GM18951 (cell line): ENCODE data around the gene KLK3.

Source experiments
- POLR2A ChIP-seq: IDR thresholded peaks from 4 replicates; pipeline ENCODE4 v1.6.1; 2011; ENCODE audit warnings: mild to moderate bottlenecking; ENCODE audit not compliant: insufficient read length, insufficient read depth; ENCODE audit errors: extremely low read depth
- in situ Hi-C: fragments of 300-500 bp; cut with MboI; formaldehyde crosslinking; loops from one replicate; pipeline ENCODE4 v1.12.0; 2022; ENCODE audit warnings: low sequenced_read_pairs, mixed read lengths, inconsistent platforms; ENCODE audit not compliant: unreplicated experiment

The KLK3 gene

DNA sequence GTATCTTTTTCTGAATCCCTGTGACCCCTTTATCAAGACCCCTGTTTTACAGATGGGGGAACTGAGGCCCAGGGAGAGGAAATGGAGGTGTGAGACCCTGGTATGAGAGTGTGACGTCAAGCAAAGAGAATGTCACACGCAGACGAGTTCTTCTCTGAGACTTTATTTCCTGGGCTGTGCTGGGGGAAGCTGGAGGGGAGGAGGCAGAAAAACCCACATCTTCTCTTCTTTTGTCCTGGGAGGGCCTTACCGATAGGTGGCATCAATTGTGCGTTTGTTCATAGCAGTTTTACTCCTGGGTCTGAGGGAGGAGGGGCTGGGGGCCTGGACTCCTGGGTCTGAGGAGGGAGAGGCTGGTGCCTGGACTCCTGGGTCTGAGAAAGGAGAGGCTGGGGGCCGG, 16.5 kb upstream of the KLK3 start:
- TF ChIP-seq POLR2A = no peak
- in situ Hi-C loops = no loop called here

DNA sequence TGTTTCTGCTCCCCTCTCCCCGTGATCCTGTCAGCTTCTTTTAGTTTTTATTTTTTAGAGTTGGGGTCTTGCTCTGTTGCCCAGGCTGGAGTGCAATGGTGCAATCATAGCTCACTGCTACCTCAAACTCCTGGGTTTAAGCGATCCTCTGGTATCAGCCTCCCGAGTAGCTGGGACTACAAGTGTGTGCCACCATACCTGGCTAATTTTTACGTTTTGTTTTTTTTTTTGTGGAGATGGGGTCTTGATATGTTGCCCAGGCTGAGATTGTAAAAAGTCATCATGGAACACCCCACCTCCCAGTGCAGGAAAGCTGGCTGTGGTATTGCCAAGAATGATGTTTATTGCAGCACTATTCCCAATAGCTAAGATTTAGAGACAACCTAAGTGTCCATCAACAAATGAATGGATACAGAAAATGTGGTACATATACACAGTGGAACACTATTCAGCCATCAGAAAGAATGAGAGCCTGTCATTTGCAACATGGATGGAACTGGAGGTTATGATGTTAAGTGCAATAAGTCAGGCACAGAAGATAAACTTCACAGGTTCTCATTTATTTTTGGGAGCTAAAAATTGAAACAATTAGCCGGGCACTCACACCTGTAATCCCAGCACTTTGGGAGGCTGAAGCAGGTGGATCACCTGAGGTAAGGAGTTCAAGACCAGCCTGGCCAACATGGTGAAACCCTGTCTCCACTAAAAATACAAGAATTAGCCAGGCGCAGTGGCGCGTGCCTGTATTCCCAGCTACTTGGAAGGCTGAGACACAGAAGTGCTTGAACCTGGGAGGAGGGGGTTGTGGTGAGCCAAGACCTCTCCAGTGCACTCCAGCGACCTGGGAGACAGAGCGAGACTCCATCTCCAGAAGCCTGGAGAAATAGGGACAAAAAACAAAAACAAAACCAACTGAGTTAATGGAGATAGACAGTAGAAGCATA, 14.7 kb upstream of the KLK3 start:
- in situ Hi-C loops = no loop called here
- no peak for TF ChIP-seq POLR2A

DNA sequence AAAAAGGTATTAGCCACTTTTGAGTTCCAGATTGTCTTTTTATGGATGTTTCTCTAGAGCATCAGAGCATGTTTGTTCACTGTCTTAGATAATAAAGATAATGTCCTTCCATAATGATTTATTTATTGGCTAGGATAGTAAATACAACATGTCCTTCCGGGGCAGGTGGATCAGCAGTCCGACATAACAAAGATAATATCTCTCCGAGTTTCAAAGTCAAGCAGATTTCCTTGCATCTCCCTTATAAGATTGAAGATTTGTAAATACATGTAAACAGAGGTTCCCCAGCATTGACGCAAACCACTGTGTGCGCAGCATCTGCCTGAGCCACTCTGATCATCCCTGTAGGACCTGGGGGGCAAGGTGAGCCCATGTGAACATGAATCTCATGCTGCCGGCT, 12.6 kb upstream of the KLK3 start:
- TF ChIP-seq POLR2A = no peak
- in situ Hi-C loops = no loop called here

DNA sequence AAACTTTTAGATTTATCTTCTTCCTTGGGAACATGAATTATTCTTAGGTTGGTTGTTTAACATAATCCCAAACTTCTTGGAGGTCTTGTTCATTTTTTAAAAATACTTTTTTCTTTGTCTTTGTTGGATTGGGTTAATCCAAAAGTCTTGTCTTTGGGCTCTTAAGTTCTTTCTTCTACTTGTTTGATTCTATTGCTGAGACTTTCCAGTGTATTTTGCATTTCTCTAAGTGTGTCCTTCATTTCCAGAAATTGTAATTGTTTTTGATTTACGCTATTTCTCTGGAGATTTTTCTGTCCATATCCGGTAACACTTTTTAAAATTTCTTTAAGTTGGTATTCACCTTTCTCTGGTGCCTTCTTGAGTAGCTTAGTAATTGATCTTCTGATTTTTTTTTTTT, 11.5 kb upstream of the KLK3 start:
- in situ Hi-C loops = no loop called here
- no peak for TF ChIP-seq POLR2A

DNA sequence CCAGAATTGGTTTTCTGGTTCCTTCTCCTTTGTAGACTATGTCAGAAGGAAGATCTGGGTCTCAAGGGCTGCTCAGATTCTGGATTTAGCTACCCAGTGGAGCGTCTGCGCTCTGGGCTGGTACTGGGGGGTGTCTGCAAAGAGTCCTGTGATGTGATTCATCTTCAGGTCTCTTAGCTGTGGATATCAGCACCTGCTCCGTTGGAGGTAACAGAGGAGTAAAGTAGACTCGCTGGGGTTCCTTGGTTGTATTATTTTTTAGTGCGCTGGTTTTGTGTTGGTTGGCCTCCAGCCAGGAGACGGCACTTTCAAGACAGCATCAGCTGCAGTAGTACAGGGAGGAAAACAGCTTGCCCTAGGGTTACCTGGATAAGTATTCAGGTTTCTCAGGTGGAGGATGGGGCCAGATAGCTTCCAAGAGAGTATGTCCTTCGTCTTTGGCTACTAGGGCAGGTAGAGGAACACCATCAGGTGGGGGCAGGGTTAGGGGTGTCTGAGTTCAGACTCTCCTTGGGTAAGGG, 11.0 kb upstream of the KLK3 start:
- TF ChIP-seq POLR2A = no peak
- in situ Hi-C loops = no loop called here

DNA sequence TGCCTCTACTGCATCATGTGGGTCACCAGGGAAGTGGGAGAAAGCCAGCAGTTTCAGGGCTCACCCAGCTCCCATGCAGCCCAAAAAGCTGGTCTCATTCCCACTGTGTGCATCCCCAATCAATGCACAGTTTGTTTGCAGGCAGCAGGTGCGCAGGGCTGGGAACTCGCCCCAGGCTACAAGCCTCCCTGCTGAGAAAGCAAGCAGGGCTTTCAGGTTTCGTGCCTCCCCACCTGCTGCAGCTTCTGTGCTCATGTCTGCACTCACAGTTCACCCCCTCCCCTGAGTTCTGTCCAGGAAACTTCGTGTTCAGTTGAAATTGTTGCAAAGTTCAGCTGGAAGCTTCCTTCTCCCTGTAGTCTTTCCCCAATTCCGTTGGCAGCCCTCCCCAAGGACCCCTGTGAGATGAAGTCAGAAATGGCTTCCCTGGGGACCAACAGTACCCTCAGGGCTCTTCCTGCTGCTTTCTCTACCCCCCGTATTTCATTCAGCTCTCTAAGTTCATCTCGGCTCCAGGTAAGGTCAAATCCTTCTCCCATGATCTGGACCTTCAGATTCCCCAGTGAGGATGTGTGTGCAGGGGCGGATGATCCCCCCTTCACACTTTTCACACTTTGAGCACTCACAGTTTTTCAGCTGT, 10.3 kb upstream of the KLK3 start:
- in situ Hi-C loops = no loop called here
- TF ChIP-seq POLR2A = no peak

DNA sequence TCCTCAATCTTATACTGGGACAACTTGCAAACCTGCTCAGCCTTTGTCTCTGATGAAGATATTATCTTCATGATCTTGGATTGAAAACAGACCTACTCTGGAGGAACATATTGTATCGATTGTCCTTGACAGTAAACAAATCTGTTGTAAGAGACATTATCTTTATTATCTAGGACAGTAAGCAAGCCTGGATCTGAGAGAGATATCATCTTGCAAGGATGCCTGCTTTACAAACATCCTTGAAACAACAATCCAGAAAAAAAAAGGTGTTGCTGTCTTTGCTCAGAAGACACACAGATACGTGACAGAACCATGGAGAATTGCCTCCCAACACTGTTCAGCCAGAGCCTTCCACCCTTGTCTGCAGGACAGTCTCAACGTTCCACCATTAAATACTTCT, 4.0 kb upstream of the KLK3 start:
- in situ Hi-C loops = no loop called here
- no peak for TF ChIP-seq POLR2A

DNA sequence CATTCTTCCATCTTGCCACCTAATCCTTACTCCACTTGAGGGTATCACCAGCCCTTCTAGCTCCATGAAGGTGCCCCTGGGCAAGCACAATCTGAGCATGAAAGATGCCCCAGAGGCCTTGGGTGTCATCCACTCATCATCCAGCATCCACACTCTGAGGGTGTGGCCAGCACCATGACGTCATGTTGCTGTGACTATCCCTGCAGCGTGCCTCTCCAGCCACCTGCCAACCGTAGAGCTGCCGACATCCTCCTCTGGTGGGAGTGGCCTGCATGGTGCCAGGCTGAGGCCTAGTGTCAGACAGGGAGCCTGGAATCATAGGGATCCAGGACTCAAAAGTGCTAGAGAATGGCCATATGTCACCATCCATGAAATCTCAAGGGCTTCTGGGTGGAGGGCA, 3.1 kb upstream of the KLK3 start:
- TF ChIP-seq POLR2A = no peak
- in situ Hi-C loops = no loop called here

DNA sequence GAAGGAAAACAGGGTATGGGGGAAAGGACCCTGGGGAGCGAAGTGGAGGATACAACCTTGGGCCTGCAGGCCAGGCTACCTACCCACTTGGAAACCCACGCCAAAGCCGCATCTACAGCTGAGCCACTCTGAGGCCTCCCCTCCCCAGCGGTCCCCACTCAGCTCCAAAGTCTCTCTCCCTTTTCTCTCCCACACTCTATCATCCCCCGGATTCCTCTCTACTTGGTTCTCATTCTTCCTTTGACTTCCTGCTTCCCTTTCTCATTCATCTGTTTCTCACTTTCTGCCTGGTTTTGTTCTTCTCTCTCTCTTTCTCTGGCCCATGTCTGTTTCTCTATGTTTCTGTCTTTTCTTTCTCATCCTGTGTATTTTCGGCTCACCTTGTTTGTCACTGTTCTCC, 2.7 kb downstream of the KLK3 start:
- TF ChIP-seq POLR2A = no peak
- in situ Hi-C loops = no loop called here

DNA sequence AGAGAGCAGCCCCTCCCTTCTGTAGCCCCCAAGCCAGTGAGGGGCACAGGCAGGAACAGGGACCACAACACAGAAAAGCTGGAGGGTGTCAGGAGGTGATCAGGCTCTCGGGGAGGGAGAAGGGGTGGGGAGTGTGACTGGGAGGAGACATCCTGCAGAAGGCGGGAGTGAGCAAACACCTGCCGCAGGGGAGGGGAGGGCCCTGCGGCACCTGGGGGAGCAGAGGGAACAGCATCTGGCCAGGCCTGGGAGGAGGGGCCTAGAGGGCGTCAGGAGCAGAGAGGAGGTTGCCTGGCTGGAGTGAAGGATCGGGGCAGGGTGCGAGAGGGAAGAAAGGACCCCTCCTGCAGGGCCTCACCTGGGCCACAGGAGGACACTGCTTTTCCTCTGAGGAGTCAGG, 4.2 kb downstream of the KLK3 start:
- in situ Hi-C loops = no loop called here
- no peak for TF ChIP-seq POLR2A

DNA sequence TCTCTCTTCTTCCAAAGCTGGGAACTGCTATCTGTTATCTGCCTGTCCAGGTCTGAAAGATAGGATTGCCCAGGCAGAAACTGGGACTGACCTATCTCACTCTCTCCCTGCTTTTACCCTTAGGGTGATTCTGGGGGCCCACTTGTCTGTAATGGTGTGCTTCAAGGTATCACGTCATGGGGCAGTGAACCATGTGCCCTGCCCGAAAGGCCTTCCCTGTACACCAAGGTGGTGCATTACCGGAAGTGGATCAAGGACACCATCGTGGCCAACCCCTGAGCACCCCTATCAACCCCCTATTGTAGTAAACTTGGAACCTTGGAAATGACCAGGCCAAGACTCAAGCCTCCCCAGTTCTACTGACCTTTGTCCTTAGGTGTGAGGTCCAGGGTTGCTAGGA, 5.1 kb downstream of the KLK3 start:
- in situ Hi-C loops = no loop called here
- no peak for TF ChIP-seq POLR2A

DNA sequence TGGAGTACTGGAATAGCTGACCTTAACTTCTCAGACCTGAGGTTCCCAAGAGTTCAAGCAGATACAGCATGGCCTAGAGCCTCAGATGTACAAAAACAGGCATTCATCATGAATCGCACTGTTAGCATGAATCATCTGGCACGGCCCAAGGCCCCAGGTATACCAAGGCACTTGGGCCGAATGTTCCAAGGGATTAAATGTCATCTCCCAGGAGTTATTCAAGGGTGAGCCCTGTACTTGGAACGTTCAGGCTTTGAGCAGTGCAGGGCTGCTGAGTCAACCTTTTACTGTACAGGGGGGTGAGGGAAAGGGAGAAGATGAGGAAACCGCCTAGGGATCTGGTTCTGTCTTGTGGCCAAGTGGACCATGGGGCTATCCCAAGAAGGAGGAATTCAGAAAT, 6.3 kb downstream of the KLK3 start:
- in situ Hi-C loops = no loop called here
- no peak for TF ChIP-seq POLR2A

DNA sequence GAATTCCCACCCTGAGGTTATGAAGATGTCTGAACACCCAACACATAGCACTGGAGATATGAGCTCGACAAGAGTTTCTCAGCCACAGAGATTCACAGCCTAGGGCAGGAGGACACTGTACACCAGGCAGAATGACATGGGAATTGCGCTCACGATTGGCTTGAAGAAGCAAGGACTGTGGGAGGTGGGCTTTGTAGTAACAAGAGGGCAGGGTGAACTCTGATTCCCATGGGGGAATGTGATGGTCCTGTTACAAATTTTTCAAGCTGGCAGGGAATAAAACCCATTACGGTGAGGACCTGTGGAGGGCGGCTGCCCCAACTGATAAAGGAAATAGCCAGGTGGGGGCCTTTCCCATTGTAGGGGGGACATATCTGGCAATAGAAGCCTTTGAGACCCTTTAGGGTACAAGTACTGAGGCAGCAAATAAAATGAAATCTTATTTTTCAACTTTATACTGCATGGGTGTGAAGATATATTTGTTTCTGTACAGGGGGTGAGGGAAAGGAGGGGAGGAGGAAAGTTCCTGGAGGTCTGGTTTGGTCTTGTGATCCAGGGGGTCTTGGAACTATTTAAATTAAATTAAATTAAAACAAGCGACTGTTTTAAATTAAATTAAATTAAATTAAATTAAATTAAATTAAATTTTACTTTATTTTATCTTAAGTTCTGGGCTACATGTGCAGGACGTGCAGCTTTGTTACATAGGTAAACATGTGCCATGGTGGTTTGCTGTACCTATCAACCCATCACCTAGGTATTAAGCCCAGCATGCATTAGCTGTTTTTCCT, 7.0 kb downstream of the KLK3 start:
- in situ Hi-C loops = no loop called here
- TF ChIP-seq POLR2A = no peak
